Dedifferentiated amniotic fluid mesenchymal stem cell (primary cell): ENCODE results near the gene ZNF32.
"Not testable (repeated sequence)": the region's sequence is repeated elsewhere in the genome, so short reads cannot be mapped to it uniquely, and the experiment has no call there.

Experiments used
- DNase-seq: peaks from one replicate; pipeline ENCODE4 v3.0.0-alpha.2; 2016; ENCODE audit errors: extremely low spot score

ZNF32 gene

GRCh38 chr10:43628956-43629355 lies 19.7 kb downstream of the ZNF32 start:
- no peak for DNase-seq

GRCh38 chr10:43627942-43628341 lies 20.7 kb downstream of the ZNF32 start:
- no peak for DNase-seq

- no peak for DNase-seq
Observed at GRCh38 chr10:43623351-43623750, 25.3 kb downstream of the ZNF32 start.

- no peak for DNase-seq
Observed at GRCh38 chr10:43622038-43622437, 26.6 kb downstream of the ZNF32 start.

GRCh38 chr10:43619368-43619767 lies 29.3 kb downstream of the ZNF32 start:
- no peak for DNase-seq

GRCh38 chr10:43616697-43617370 lies 31.8 kb downstream of the ZNF32 start:
- no peak for DNase-seq

- DNase-seq, result no peak
Observed at GRCh38 chr10:43610636-43611035, 38.0 kb downstream of the ZNF32 start.

GRCh38 chr10:43607199-43607573 lies 41.5 kb downstream of the ZNF32 start:
- DNase-seq, result no peak

GRCh38 chr10:43606323-43607198 lies 42.1 kb downstream of the ZNF32 start, which contains the start of gene ZNF485:
ZNF485 (plus strand) TSS chr10:43606438; CDS start chr10:43607051, 613 bp downstream.
- peak; percentile 50 for DNase-seq

- no peak for DNase-seq
Observed at GRCh38 chr10:43605850-43606322, 42.8 kb downstream of the ZNF32 start.

GRCh38 chr10:43601576-43601975 lies 47.1 kb downstream of the ZNF32 start:
- not testable (repeated sequence) for DNase-seq

- DNase-seq, result no peak
Observed at GRCh38 chr10:43599333-43599732, 49.3 kb downstream of the ZNF32 start.

GRCh38 chr10:43598446-43598845 lies 50.2 kb downstream of the ZNF32 start:
- DNase-seq, result no peak

- DNase-seq, result no peak
Observed at GRCh38 chr10:43596546-43596945, 52.1 kb downstream of the ZNF32 start.

GRCh38 chr10:43595739-43596298 lies 52.9 kb downstream of the ZNF32 start:
- no peak for DNase-seq

- DNase-seq, result no peak
Observed at GRCh38 chr10:43594944-43595589, 53.6 kb downstream of the ZNF32 start.
